ENCODE data around the gene CSAG1.
"Not testable (repeated sequence)": the region's sequence is repeated elsewhere in the genome, so short reads cannot be mapped to it uniquely, and the experiment has no call there.

CSAG1 gene

DNA sequence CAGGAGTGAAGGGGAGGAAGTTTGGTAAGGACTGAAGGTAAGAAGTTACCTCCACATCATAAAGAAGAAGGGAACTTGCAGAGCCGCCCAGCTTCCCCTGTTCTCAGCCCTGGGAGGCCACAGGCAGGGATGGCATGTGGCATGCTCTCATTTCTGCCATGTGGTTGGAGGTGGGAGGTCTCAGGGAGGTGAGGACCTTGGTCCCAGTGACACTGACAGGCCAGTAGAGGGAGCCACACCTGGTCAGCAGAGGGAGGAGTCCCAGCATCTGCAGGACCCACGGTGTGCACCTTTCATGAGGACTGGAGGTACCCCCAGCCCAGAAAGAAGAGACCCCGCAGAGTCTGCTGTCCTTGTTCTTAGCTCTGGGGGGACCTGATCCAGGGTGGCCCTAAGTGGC, 52.5 kb downstream of the CSAG1 start:
- H3K9me3 ChIP-seq (ENCODE audit: insufficient read depth, low read depth, low read length); H3K27ac ChIP-seq (ENCODE audit: low read depth, low read length); H3K27me3 ChIP-seq (ENCODE audit: insufficient read depth, low read length); H3K4me1 ChIP-seq (ENCODE audit: insufficient read depth, low read length); H3K4me3 ChIP-seq (ENCODE audit: low read length); H3K36me3 ChIP-seq (ENCODE audit: insufficient read depth, low read length); H3K9ac ChIP-seq (ENCODE audit: low read depth, low read length): not testable (repeated sequence)
- WGBS = no CpG with 5 or more reads among the region's 3 CpGs
